PC-9 (cell line): ENCODE results near the gene SCLY.

ENCODE experiments used
- EZH2 ChIP-seq: fragments of 200-600 bp; sonication (generic); IDR thresholded peaks from 2 replicates; pipeline ENCODE4 v1.8.0; 2017; ENCODE audit warnings: antibody characterized with exemption, low read depth
- TF ChIP-seq, protein P1 (sequence below): fragments of 200-600 bp; sonication (generic); conservative IDR thresholded peaks from 2 replicates; pipeline ENCODE4 v1.6.1; 2017; ENCODE audit warnings: mixed run types, antibody characterized with exemption, mild to moderate bottlenecking, moderate library complexity

DNA sequence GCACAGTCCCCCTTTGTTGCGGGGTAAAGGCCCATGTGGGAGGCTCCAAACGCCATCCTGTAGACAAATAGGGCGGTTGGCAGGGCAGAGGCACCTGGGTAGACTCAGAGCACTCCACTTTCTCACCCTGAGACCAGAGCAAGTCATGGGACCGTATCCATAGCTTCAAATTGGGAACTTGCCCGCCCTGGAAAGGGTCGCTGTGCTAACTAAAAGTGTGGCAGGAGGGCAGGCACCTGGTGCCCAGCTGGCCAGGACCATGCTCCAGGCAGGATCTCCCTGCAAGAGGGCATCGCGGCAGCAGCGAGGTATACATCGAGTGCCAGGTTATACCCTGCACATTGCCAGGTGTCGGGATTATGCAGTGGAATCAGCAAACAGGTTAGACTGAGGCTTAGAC is 20.8 kb upstream of the SCLY start:
- TF ChIP-seq EZH2 = no peak
- TF ChIP-seq, protein P1, sequence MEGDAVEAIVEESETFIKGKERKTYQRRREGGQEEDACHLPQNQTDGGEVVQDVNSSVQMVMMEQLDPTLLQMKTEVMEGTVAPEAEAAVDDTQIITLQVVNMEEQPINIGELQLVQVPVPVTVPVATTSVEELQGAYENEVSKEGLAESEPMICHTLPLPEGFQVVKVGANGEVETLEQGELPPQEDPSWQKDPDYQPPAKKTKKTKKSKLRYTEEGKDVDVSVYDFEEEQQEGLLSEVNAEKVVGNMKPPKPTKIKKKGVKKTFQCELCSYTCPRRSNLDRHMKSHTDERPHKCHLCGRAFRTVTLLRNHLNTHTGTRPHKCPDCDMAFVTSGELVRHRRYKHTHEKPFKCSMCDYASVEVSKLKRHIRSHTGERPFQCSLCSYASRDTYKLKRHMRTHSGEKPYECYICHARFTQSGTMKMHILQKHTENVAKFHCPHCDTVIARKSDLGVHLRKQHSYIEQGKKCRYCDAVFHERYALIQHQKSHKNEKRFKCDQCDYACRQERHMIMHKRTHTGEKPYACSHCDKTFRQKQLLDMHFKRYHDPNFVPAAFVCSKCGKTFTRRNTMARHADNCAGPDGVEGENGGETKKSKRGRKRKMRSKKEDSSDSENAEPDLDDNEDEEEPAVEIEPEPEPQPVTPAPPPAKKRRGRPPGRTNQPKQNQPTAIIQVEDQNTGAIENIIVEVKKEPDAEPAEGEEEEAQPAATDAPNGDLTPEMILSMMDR = no peak
